GM19467 (cell line): ENCODE results near the gene CABP7.

ENCODE experiments used
- ATAC-seq: cut with Tn5 transposase; IDR thresholded peaks from one replicate; pipeline ENCODE4 v1.9.1; 2021; ENCODE audit warnings: mild to moderate bottlenecking, moderate library complexity; ENCODE audit not compliant: unreplicated experiment

The CABP7 gene

DNA sequence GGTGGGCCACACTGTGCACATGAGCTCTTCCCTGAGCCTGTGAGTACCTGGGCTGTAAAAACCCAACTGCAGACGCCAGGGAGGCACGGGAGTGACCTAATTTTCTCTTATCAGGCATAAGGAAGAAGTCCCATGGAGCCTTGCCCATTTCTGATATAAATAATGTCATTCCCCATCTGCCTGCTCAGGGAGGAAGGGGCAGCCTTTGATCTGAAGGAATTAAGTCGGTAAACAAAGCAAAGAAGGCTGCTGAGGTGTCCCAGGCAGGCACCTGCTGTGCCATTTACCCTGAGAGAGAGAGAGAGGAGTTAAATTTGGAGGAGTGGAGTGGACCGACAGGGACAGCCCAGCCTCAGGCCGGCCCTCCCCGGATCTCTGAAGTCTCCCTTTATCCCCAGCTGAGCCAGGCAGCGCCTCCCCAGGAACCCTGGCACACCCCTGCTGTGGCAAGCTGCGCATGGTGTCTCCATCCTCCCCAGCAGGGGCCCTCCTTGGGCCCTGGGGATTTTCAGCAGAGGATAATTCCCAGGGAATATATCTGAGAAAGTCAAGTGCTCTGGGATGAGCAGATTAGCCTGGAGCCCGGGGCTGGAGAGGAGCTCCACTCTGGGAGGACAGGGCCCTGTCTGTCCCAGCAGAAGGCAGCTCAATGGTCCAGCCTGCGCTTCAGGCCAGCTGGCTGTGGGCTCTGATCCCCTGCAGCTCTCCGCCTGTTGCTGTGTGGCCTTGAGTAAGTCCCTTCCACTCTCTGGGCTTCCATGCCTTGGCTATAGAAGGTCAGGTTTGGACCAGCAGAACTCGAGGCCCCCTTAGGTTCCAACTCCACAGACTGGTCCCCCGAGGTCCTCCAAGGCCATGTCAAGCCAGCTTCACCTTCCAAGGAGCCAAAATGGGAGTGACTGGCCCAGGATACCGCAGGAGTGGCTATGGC is 17.5 kb upstream of the CABP7 start:
- no peak for ATAC-seq

DNA sequence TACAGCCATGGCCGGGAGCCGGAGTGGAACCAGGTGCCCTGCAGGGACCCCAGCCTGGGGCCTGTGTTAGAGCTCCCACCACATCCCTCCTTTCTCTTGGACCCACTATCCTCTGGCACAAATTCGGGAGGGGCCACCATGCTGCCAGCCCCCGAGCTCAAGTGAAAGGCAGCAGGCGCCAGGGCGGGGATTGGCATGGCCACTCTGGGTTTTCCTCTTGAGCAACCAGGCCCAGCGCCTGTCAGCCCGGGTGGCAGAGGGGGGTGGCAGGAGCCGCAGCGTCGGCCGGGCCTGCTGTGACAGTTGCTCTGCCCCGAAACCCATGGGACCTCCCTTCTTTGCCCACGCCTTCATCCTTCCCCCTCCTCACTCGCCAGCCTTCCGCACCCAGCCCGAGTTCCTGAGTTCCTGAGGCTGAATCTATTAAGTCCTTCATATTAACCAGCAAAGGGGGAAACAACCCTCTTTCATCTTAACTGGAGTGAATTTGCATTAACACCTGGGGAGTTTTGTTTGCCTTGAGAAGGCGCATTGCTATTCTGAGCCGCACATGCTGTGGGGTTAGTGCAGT is 16.8 kb upstream of the CABP7 start:
- no peak for ATAC-seq

DNA sequence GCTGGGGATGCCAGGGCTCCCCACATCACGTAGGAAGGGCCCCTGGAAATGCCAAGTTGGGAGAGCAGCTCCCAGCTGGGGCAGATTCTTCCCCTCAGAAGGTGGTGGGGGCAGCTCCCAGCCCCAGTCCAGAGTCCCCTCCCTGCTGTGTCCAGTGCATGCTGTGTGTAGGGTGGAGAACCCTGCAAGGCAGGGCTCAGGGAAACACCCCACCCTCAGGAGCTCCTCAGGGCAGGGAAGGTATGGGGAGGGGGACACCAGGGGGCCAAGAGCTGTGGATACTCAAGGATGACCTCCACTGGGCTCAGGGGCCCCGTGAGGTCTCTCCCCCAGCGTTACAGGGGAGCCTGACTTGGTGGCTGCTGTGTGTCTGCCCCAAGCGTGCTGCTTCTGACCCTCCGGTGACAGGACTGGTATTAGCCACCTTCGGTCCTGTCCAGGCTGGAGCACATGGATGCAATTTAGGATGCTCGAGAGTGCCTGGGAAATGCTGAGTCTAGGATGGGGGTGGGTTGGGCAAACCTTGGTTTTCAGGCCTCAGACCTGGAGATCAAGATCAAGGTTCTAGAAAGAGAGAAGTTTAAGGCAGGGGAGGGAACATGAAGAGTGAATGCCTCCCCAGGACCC is 16.1 kb upstream of the CABP7 start:
- no peak for ATAC-seq

DNA sequence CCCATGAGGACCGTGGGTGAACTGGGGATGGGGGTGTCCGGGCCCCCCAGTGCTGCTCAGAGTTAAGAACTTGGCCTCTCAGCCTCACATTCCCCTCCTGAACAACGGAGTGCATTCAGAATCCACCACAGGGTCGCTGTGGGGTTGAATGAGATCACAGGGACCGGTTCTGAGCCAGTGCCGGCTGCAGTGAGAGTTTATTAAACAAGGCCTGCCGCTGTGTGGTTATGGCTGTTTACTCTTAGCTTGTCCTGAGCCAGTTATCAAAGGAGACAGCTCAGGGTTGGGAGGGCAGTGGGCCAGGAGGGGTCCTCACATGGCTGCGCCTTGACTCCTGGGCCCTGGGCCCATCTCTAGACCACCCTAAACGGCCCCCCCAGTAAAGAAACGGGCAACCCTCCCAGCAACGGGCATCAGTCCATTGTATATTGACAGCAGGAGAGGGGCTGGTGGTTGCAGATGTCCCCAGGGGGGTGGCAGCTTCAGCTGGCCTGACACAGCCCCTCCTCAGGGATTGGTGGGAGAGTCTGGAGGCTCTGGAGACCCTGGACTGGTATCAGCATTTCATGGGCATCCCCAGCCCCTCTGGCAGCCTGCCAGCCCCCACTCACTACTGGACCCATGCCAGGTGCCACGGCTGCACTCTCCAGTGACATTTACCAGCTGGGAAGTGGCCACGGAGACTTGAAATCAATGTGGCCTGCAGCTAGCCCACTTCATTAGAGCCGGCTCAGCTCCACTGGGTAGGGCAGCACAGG is 15.1 kb upstream of the CABP7 start:
- no peak for ATAC-seq

DNA sequence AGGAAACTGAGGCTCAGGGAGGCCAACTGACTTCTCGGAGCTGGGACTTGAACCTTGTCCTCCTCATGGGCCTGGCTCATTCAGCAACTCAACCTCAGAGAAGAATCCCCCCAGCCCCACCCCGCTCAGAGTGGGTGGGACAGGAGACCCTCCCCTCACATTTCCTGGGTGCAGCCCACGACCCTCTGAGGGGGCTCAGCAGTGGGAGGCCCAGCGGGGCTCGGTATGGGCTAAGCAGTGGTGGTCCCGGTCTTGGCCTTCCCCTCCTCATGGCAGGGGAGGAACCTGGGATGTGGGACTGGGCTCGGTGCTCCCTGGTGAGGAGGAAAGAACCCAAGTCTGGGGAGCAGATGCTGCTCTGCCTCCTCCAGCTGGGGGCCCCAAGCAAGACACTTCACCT is 14.2 kb upstream of the CABP7 start:
- ATAC-seq, result no peak

DNA sequence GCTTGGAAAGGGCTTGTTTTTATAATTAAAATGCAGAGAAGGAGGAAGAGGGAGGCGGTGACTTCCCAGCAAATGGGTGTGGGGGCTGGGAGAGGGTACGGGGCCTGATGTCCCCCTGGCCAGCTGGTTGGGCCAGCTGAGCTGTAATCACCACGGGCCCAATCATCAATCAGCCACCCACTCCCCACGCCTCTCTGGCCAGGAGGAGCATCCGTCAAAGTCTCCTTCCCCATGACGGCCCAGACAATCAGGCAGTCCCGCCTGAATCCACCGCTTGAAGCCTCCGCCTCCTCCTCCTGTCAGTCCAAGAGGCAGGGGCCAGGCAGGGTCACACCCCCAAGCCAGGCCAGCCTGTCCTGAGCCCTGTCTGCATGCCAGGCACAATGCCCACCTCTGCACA is 13.3 kb upstream of the CABP7 start:
- no peak for ATAC-seq

DNA sequence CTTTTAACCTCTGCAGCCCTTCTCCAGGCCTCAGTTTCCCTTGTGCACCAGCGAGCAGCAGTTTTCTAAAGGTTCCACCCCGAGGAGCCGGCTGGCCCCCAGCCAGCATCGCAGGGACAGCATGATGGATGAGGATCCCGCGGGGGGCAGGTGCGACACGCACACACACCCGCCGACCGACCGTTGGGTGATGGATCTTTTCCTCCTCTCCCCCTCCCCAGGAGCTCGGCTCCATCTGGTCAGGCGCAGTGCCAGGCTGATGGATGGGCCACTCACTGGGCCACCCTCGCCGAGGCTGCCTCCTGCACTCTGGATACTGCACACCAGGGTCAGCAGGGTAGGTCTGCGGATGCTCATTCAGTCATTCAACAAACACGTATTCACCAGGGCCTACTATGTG is 12.8 kb upstream of the CABP7 start:
- no peak for ATAC-seq

DNA sequence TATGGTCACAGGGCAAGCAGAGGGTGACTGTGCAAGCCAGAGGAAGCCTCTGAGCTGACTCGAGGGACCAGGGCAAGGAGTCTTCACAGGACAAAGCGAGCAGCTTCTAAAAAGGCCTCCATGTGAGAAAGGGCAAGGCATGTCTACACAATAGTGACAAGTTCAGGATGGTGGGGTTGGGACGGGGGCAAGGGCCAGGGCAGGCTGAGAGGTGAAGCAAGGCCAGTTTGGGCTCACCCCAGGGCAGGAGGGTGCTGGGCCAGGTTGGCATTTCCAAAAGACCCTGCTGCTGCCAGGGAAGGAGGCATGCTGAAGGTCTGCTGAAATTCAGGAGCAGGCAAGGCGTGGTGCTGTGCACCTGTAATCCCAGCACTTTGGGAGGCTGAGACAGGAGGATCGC is 12.3 kb upstream of the CABP7 start:
- ATAC-seq, result no peak

DNA sequence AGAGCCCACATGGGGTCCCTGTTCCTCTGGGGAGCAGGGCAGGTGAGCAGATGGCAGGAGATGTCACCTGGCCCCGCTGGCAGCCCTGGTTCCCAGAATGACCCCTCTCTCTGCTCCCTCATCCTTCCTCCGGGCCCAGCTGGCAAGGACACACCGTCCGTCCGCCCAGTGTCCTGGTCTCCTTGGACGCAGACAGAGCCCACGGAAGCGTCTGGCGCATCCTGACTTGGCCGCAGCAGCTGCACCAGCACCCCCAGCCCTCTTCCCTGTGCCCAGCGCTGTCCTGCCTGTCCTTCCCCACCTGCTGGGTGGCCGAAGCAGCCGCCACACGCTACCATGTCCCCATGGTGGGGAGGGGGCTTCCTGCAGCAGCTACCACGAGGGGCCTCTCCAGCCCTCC is 9.6 kb upstream of the CABP7 start:
- ATAC-seq, result no peak

DNA sequence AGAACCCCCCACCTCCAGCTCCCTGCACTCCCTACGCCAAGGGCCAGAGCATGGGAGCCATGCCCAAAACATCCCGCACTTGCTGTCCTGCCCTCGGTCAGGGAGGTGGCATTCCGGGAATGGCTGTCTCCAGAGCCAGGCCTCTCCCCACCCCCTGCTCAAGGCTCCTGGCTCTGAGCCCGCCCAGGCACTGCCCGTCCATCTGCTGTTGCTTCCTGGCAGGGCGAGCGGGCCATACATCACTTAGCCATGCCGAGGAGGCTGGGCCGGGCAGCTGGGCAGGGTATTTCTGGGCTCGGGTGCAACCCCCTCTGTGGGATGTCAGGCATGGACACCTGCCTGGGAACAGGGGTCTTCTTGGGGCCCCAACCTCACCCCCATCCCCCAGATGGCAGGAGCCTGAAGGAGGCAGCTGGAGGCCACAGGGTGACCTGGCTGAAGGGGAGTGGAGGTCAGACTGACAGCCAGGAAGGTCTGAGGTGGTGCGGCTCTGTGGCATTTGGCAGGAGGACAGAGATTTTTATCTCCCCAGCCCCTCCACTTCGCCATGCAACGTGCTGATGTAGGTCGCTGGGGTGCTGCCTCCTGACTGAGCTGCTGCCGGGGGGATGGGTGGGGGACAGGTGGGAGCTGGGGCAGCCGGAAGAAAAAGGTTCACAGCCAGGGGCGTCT is 8.7 kb upstream of the CABP7 start:
- ATAC-seq, result no peak

DNA sequence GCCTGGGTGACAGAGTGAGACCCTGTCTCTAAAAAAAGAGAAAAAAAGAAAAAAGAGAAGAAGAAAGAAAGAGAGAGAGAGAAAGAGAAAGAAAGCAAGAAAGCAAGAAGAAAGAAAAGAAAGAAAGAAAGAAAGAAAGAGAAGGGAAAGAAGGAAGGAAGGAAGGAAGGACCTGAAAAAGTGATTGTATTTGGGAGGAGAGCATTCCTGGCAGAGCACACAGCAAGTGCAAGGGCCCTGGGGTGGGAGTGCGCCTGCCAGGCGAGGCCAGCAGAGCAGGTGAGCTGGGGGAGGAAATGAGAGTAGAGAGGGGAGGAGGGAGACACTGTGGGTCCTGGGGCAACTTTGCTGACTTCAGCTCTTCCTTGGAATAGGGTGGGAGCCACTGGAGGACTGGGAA is 7.7 kb upstream of the CABP7 start:
- no peak for ATAC-seq

DNA sequence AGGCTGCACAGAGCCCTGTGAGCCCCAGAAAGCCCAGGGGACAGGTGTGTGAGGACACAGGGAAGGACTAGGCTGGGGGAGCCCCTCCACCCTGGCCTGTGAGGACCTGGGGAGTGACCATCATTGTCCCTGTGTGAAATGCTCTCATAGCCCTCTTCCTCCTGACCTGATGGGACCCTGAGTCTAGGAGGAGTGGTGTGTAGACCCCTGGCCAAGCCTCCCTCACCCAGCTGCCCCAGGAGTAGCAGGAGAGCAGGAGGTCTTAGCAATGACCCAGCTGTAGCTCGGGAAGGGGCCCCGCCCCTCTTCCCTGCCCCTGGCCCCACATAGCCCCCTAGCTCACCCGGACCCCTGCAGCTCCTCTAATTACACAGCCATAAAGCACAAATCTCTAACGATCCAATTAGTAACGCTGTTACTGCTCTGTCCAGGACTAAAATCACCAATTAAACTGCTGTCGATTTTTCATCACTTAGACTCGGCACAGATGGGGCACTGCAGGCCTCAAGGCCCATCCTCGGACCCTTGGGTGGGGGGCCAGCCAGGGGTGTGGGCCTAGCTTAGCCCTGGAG is 6.6 kb upstream of the CABP7 start:
- no peak for ATAC-seq

DNA sequence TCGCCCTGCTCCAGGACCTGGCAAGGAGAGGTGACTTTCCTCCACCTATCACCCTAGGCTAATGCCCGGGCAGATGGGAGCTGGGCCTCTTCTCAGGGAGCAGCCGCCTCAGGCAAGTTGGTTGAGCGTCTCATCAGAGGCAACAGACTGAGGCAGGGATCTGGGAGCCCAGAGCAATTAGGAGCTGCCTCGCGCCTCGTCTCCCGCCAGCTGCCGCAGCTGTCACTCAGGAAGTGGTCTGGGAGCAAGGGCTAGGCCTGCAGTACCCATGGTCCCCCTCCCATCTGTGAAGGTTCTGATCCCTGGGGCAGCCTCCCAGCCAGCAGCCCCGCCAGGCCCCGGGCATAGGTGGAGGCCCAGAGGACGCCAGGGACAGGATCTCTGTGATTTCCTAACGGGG is 4.6 kb upstream of the CABP7 start:
- ATAC-seq, result no peak

DNA sequence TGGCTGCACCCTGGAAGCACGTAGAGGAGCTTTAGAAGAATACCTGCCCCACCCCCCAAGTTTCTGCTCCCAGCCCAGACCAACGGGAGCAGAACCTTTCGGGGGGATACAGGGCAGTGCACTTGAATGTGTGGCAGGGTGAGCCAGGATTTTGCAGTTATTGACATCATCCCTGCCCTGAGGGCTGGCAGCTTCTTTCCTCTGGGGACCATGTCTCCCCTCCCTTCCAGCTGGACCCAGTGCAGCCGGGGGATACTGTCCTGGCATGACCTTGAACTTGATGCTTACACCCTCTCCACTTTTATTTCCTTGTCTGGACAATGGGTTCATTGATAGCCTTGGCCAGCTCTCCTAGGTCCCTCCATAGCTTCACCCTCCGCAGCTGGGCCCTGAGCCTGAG is 4.1 kb upstream of the CABP7 start:
- no peak for ATAC-seq

DNA sequence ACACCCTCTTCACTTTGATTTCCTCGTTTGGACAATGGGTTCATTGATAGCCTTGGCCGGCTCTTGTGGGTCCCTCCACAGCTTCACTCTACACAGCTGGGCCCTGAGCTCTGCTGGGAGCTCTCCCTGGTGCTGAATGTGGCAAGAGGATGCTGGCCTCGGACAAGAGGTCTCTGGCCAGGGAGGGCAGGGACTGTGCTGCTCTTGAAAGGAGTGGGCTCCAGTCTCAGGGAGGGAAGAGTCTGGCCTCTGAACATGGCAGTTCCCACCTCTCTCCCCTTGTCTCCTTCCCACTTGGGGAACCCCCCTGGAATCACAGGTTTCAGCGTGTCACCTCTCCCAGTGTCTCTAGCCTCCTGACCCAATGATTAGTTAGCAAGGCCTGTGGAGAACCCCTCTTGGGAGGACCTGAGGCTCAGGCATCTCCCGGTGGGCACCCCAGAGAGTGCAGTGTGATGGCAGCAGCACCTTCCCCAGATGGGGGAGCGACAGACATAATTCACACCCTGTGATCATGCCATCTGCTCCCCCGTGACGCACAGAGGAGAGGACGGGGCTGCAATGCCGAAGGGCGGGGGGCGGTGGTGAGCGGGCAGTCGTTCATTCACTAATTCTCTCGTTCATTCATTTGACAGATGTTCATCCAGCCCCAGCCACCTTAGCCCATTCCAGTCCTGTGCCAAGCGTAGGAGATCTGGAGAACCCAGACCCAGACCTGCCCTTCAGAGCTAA is 2.8 kb upstream of the CABP7 start:
- ATAC-seq, result no peak

DNA sequence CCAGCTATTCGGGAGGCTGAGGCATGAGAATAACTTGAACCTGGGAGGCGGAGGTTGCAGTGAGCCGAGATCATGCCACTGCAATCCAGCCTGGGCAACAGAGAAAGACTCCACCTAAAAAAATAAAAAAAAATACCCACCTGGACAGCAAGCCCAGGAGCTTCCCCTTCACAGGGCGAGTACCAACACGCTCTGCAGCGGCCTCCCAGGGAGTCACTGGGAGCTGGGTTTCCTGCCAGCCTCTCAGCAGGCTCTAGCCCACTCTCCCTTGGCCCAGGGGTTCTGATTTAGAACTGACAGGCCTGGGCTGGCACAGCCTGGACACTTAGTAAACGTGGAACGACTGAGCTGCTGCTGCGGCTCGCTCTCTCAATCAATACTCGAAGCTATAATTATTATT is 2.0 kb upstream of the CABP7 start:
- ATAC-seq, result no peak

DNA sequence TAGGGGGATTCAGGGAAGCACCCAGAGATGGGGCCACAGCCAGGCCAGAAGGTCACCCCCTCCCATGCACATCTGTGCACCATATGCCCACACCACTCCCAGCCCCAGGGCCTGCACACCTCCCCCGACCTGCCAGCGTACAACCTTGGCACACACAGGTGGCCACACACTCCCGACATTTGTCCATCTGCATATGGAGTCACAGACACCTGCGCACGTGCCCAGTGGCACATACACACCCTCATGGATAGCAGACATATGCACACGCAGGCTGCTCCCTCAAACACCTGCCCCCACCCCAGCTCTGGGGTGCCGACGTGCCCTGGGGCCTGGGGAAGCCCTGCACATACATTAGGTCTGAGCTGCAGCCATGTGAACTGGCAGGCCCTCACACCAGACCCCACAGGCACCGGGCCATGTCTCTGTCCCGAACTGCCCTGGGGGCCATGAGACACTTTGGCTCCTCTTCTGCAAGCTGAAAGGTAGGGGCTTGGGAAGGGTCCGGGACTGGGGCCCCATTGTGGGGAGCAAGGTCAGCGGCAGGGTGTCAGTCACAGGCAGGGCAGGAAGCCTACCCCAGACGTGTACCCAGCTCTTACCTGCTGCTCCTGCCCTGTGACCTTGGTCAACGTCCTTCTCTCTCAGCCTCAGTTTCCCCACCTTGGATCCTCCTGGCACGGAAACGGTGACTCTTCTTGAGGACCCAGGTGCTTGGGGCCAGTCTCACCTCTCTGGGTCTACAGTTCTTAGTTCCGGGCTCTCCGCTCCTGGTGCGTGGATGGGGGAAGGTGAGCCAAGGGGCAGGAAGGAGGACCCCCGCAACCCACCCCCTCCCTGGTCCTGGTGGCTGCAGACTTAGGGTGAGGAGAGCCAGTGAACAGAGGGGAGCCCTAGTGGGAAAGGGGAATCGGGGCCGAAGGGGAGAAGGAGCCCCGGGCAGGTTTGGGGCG is 579 bp upstream of the CABP7 start:
- ATAC-seq, result no peak

DNA sequence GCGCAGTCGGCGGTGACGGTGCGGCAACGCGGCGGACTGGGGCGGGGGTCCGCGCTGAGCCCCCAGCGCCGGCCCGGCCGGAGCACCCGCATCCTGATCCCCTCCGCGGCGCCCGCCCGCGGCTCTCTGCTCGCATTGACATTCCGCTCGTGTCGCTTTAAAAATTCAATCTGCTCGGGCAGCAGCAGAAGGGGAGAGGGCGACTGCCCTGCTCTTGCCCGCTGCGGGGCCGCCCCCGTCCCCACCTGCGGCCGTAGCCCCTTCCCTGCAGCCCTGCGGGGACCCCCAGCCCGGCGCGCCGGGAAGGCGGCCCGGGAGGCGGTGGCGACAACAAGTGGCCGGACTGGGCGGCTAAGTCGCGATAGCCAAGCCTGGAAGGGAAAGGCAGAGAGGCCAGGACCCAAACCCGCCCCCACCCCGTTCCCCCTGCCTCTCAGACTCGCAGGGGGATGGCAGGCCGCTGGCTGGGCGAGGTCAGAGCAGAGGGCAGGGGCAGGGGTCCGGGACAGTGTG is 1.1 kb downstream of the CABP7 start:
- no peak for ATAC-seq

DNA sequence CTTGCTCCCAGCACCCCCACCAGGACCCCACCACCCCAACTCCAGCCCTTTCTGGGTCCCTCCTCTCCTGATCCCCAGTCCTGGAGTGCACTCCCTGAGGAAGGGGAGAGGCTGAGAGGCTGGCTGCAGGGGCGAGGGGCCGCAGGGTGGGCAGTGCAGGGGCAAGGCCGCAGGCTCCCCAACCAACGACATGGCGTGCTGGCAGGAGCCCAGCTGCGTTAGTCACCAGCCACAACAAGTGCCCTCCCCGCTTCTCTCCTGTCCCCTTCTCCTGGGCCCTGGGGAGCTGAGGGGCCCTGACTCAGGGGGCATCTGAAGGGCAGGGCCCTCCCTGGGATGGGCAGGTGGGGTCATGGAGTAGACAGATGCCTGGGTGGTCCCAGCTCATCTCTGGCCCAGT is 2.3 kb downstream of the CABP7 start:
- no peak for ATAC-seq
